HG02623 (cell line): ENCODE results near the gene MINK1.
"Not testable (repeated sequence)": the region's sequence is repeated elsewhere in the genome, so short reads cannot be mapped to it uniquely, and the experiment has no call there.

Experiments used
- ATAC-seq: cut with Tn5 transposase; IDR thresholded peaks from one replicate; pipeline ENCODE4 v1.9.1; 2021; ENCODE audit warnings: moderate library complexity; ENCODE audit not compliant: unreplicated experiment

MINK1 gene

GRCh38 chr17:4843321-4844000, 10.3 kb downstream of the MINK1 start:
- no peak for ATAC-seq

DNA sequence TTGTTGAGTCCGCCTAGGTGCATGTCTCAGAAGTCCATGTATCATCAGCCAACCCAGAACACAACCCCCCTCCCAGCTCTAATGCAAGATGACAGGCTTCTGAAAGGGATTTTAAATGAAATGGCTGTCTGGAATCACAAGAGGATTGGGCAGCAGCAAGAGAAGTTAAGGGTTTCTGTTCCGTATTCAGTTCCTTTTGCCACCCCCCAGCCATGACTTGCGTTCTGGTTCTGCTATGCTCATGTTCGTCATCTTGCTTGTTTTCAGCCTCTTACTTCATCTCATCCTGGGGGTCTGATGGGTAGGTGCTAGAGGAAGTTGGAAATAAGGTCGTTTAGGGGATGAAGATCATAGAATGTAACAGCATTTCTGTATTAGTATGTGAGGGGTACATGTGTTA, 12.0 kb downstream of the MINK1 start:
- no peak for ATAC-seq

- ATAC-seq = no peak
Observed at GRCh38 chr17:4846635-4847390, 13.7 kb downstream of the MINK1 start.

DNA sequence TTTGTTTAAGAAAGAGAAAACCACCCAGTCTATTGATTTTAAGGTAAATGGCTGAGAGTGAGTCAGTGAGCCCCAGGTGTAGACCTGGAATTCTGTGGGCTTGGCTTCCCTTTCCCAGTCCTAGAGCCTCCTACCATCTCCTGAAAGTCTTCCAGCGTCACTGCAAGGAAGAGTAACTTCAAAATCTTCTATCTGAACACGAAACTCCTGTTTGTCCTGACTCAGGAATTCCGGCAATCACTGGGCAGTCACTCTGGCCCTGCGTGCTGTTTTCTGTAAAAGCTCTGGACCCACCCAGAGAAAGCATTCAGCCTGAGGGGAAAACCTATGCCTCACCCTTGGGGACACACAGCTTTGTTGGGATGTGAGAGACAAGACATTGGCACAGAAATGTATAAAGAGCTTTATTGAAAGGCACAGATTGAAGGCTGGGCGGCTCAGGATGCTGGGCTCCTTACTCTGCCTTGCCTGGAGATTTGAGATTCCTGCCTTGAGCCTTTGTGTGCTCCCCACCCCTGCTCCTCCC, 15.9 kb downstream of the MINK1 start:
- no peak for ATAC-seq

GRCh38 chr17:4850246-4850645, 17.1 kb downstream of the MINK1 start:
- ATAC-seq = no peak

- ATAC-seq = no peak
Observed at GRCh38 chr17:4851084-4851483, 17.9 kb downstream of the MINK1 start.

DNA sequence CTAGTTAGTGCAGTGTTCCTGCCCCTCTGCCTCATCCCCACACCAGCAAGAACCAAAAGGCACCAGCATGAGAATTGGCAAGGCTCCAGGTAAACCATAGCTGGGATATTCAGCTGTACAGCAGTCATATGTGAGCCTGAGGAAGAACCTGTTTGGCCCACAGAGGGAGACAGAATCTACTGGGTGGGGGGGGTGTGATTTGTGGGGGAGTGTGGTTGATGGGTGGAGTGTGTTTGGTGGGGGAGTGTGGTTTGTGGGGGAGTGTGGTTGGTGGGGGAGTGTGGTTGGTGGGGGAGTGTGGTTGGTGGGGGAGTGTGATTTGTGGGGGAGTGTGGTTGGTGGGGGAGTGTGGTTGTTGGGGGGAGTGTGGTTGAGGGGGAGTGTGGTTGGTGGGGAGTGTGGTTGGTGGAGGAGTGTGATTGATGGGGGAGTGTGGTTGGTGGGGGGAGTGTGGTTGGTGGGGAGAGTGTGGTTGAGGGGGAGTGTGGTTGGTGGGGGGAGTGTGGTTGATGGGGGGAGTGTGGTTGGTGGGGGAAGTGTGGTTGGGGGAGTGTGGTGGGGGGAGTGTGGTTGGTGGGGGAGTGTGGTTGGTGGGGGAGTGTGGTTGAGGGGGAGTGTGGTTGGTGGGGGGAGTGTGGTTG, 19.5 kb downstream of the MINK1 start:
- no peak for ATAC-seq

DNA sequence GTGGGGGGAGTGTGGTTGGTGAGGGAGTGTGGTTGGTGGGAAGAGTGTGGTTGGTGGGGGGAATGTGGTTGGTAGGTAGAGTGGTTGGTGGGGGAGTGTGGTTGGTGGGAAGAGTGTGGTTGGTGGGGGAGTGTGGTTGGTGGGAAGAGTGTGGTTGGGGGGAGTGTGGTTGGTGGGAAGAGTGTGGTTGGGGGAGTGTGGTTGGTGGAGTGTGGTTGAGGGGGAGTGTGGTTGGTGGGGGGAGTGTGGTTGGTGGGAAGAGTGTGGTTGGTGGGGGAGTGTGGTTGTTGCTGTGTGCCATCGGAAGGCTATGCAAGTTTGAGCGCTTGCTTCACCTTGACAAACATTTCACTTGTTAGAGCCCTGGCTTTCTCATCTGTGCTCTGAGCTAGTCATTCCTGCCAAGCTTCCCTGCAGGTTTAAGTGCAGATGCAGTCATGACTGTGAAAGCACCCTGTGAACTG, 20.1 kb downstream of the MINK1 start:
- ATAC-seq = no peak

DNA sequence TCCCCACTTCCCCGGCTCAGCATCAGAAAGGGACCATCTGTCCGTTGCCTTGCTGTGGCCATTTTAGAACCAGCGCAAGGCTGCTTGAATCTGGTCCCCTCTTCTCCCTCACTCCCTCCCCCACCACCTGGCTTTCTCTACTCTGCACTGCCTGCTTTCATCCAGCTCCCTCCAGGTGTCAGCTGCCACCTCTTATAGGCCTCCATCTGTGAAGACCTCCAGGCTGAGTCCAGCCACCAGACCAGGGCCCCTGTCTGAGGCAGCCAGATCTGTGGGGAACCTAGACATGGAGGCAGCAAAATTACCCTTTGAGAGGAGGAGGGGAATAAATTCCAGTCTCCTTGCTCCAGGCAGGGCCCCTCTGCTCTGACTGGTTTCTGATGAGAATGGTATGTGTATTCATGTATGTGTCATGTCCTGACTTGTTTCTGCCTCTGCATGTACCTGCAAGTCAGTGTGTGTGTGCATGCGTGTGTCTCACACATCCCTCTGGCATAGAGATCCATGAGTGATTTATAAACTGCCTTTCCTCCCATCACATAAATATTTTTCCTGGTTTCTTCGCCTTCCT, 21.1 kb downstream of the MINK1 start:
- no peak for ATAC-seq

DNA sequence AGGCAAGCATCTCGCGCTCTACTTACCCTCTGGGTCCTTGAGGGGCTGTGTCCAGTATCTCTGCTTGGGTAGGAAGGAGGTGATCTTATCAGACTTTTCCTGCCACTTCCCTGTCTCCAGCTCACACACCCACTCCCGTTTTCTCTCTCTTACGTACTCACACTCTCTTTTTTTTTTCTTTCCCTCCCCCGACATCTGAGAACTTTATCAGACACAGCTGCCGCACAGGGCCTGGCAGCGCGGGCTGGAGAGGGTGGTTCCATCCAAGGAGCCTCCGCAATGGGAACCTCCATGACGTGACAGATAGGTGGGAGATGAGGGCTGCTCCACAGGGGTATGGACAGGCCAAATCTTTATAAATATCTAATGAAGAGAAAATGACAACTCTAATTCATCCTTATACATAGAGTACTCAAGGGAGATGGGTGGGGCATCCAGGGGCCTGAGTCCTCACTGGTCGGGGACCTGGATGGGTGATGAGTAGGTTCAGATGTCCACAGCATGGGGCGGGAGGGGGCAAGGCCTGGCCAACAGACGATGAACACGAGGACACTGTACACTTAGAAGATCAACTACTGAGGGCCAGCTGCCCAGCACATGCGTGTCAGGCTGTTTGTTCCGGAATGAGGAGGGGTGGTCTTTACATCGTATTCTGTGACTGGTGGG, 23.3 kb downstream of the MINK1 start:
- ATAC-seq = no peak

DNA sequence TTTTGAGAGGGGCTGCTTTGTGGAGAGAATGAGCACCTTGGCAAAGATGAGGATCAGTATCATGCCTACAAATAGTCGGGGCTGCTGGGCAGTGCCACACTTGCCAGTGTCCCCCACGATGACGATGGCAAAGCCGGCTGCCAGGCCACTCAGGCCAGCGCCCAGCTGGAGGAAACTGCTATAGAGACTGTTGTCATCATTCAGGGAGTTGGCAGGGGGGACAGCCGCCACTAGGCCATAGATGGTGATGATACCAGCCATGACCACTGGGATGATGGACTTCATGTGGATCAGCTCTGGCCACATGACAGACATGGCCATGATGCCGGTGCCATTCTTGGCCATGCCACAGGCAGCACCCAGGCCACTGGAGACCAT, 23.8 kb downstream of the MINK1 start:
- no peak for ATAC-seq

DNA sequence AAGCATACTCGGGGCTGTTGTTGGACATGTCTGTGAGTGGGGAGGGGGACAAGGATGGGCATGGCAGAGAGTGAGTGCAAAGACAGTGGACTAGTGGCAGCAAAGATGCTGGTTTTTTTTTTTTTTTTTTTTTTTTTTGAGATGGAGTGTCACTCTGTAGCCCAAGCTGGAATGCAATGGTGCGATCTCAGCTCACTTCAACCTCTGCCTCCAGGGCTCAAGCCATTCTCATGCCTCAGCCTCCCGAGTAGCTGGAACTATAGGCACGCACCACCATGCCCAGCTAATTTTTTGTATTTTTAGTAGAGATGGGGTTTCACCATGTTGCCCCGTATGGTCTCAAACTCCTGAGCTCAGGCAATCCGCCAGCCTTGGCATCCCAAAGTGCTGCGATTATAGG, 24.2 kb downstream of the MINK1 start:
- not testable (repeated sequence) for ATAC-seq

DNA sequence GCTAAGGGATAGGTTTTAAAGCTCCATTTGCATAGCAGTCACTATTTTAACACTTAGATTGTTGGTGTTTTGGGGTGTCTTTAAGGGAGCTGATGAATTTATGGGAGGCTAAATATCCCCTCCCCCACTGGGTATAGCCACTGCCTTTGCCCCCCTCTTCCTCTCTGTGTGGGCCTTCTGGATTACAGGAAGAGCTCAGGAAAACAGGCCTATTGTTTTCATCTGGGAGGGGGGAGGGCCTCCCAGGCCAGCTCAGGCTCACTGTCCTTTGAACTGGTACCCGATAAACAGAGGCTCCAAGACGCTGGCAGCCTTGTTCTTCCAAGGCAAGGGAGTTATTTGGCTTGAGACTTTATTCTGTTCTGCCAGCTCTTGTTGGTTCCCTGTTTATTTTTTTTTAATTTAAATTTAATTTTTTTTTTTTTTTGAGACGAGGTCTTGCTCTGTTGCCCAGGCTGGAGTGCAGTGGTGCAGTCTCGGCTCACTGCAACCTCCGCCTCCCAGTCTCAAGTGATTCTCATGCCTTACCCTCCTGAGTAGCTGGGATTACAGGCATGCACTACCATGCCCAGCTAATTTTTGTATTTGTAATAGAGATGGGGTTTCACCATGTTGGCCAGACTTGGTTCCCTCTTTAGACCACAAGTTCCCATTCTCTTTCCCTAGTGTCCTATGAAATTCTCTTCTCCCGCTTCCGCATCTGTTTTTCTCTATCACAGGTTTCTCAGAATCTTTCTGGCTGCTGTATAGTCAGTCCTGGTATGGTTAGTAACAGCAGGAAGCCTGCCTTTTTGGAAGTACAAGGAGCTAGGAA, 25.1 kb downstream of the MINK1 start:
- ATAC-seq = no peak

- no peak for ATAC-seq
Observed at GRCh38 chr17:4858882-4859260, 25.7 kb downstream of the MINK1 start.

GRCh38 chr17:4859816-4860625, 26.9 kb downstream of the MINK1 start:
- no peak for ATAC-seq

DNA sequence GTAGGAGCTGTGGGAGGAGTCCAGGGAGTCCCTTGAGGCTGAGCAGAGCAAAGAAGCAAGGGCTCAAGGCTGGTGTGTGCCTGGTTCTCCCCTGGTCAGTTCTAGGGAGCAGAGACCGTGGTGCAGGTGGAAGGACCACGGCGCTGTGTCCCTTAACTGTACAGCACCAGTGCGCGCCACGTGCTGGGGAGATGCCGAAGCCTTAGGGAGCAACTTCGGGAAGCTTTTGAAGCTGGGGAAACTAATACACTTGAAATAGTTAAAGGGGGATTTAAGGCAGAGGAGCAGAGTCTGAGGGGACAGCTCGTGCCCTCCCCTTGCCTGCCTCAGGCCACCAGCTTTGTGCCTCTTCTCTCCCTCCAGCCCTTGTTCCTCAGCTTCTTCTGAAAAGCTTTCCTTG, 27.5 kb downstream of the MINK1 start:
- no peak for ATAC-seq

- no peak for ATAC-seq
Observed at GRCh38 chr17:4861052-4861451, 27.9 kb downstream of the MINK1 start.

GRCh38 chr17:4862720-4863119, 29.6 kb downstream of the MINK1 start:
- no peak for ATAC-seq

GRCh38 chr17:4863321-4863720, 30.2 kb downstream of the MINK1 start:
- ATAC-seq = no peak
